ENCODE results near the gene LIMS2. TPM values are rescaled to one million over a fixed set of nuclear protein-coding genes. Genes with fewer than 3 reads are reported as not detected.

The LIMS2 gene
- total RNA-seq, 2 donors from 2014 or later, result 2.4 to 4.8 TPM

GRCh38 chr2:127612111-127612822, 63.1 kb downstream of the LIMS2 start:
- no peak overlapping the region for H3K4me3 Mint-ChIP-seq
- H3K27ac Mint-ChIP-seq, result no peak overlapping the region
- no peaks in the 10 kb centered on the region for H3K9me3 Mint-ChIP-seq
- peaks cover 13% of the 10 kb centered on the region for H3K27me3 Mint-ChIP-seq
- ATAC-seq (replicated peaks), result no peak
- no peaks in the 10 kb centered on the region for H3K4me1 Mint-ChIP-seq
- no peaks in the 10 kb centered on the region for H3K36me3 Mint-ChIP-seq (ENCODE audit: low read depth)

GRCh38 chr2:127611076-127611925, 64.0 kb downstream of the LIMS2 start:
- no peaks in the 10 kb centered on the region for H3K36me3 Mint-ChIP-seq (ENCODE audit: low read depth)
- no peak for ATAC-seq (replicated peaks)

GRCh38 chr2:127610561-127610960, 64.8 kb downstream of the LIMS2 start:
- H3K4me1 Mint-ChIP-seq, result no peaks in the 10 kb centered on the region
- no peaks in the 10 kb centered on the region for H3K9me3 Mint-ChIP-seq
- H3K36me3 Mint-ChIP-seq (ENCODE audit: low read depth), result no peaks in the 10 kb centered on the region
- no peak overlapping the region for H3K27ac Mint-ChIP-seq
- no peak for ATAC-seq (replicated peaks)
- H3K27me3 Mint-ChIP-seq, result peaks cover 6% of the 10 kb centered on the region
- no peak overlapping the region for H3K4me3 Mint-ChIP-seq

More at GRCh38 chr2:127611076-127611925, 64.0 kb downstream of the LIMS2 start:
- H3K4me3 Mint-ChIP-seq, result no peak overlapping the region
- H3K27ac Mint-ChIP-seq, result no peak overlapping the region
- no peaks in the 10 kb centered on the region for H3K4me1 Mint-ChIP-seq
- H3K9me3 Mint-ChIP-seq, result no peaks in the 10 kb centered on the region
- peaks cover 12% of the 10 kb centered on the region for H3K27me3 Mint-ChIP-seq

GRCh38 chr2:127609818-127610217, 65.5 kb downstream of the LIMS2 start:
- Mint-ChIP-seq H3K4me1 (no peaks in the 10 kb centered on the region), H3K27ac (no peak overlapping the region), H3K36me3 (ENCODE audit: low read depth) (no peaks in the 10 kb centered on the region)

GRCh38 chr2:127609031-127609751, 66.1 kb downstream of the LIMS2 start:
- H3K4me3 Mint-ChIP-seq, result no peak overlapping the region
- H3K27me3 Mint-ChIP-seq, result no peaks in the 10 kb centered on the region
- H3K27ac Mint-ChIP-seq, result no peak overlapping the region
- peaks cover 4% of the 10 kb centered on the region for H3K4me1 Mint-ChIP-seq
- ATAC-seq (replicated peaks), result no peak
- no peaks in the 10 kb centered on the region for H3K9me3 Mint-ChIP-seq
- no peaks in the 10 kb centered on the region for H3K36me3 Mint-ChIP-seq (ENCODE audit: low read depth)

More at GRCh38 chr2:127609818-127610217, 65.5 kb downstream of the LIMS2 start:
- no peak for ATAC-seq (replicated peaks)
- H3K27me3 Mint-ChIP-seq, result peaks cover 2% of the 10 kb centered on the region
- no peaks in the 10 kb centered on the region for H3K9me3 Mint-ChIP-seq
- no peak overlapping the region for H3K4me3 Mint-ChIP-seq

GRCh38 chr2:127608061-127609030, 67.0 kb downstream of the LIMS2 start:
- Mint-ChIP-seq H3K9me3 (no peaks in the 10 kb centered on the region), H3K27ac (no peak overlapping the region), H3K4me1 (peaks cover 5% of the 10 kb centered on the region), H3K36me3 (ENCODE audit: low read depth) (no peaks in the 10 kb centered on the region), H3K4me3 (no peak overlapping the region), H3K27me3 (no peaks in the 10 kb centered on the region)
- no peak for ATAC-seq (replicated peaks)

GRCh38 chr2:127607399-127607908, 67.9 kb downstream of the LIMS2 start:
- no peaks in the 10 kb centered on the region for H3K27me3 Mint-ChIP-seq
- no peak for ATAC-seq (replicated peaks)

GRCh38 chr2:127606625-127607398, 68.5 kb downstream of the LIMS2 start:
- H3K4me1 Mint-ChIP-seq, result peaks cover 5% of the 10 kb centered on the region
- no peaks in the 10 kb centered on the region for H3K9me3 Mint-ChIP-seq
- no peaks in the 10 kb centered on the region for H3K27me3 Mint-ChIP-seq
- H3K36me3 Mint-ChIP-seq (ENCODE audit: low read depth), result no peaks in the 10 kb centered on the region
- no peak overlapping the region for H3K4me3 Mint-ChIP-seq
- no peak for ATAC-seq (replicated peaks)
- H3K27ac Mint-ChIP-seq, result no peak overlapping the region

More at GRCh38 chr2:127607399-127607908, 67.9 kb downstream of the LIMS2 start:
- Mint-ChIP-seq H3K27ac (no peak overlapping the region), H3K4me1 (peaks cover 5% of the 10 kb centered on the region), H3K36me3 (ENCODE audit: low read depth) (no peaks in the 10 kb centered on the region), H3K9me3 (no peaks in the 10 kb centered on the region), H3K4me3 (no peak overlapping the region)

- Mint-ChIP-seq H3K4me1 (peaks cover 5% of the 10 kb centered on the region), H3K9me3 (no peaks in the 10 kb centered on the region), H3K4me3 (no peak overlapping the region), H3K36me3 (ENCODE audit: low read depth) (no peaks in the 10 kb centered on the region), H3K27me3 (no peaks in the 10 kb centered on the region), H3K27ac (no peak overlapping the region)
- ATAC-seq (replicated peaks), result no peak
These were observed 69.6 kb downstream of the LIMS2 start for GRCh38 chr2:127605691-127606263.

- Mint-ChIP-seq H3K27me3 (no peaks in the 10 kb centered on the region), H3K4me1 (peaks cover 5% of the 10 kb centered on the region), H3K9me3 (no peaks in the 10 kb centered on the region), H3K36me3 (ENCODE audit: low read depth) (no peaks in the 10 kb centered on the region), H3K4me3 (no peak overlapping the region), H3K27ac (no peak overlapping the region)
- ATAC-seq (replicated peaks), result no peak
These were observed 70.3 kb downstream of the LIMS2 start for GRCh38 chr2:127604986-127605385.

- H3K27me3 Mint-ChIP-seq, result no peaks in the 10 kb centered on the region
- no peak overlapping the region for H3K4me3 Mint-ChIP-seq
- no peaks in the 10 kb centered on the region for H3K9me3 Mint-ChIP-seq
- ATAC-seq (replicated peaks), result no peak
- no peaks in the 10 kb centered on the region for H3K36me3 Mint-ChIP-seq (ENCODE audit: low read depth)
- peaks cover under 1% of the 10 kb centered on the region for H3K4me1 Mint-ChIP-seq
- H3K27ac Mint-ChIP-seq, result no peak overlapping the region
These were observed 76.1 kb downstream of the LIMS2 start for GRCh38 chr2:127599211-127599610.

GRCh38 chr2:127598711-127599110, 76.6 kb downstream of the LIMS2 start:
- Mint-ChIP-seq H3K27ac (no peak overlapping the region), H3K9me3 (no peaks in the 10 kb centered on the region), H3K4me3 (no peak overlapping the region), H3K4me1 (no peaks in the 10 kb centered on the region), H3K27me3 (no peaks in the 10 kb centered on the region), H3K36me3 (ENCODE audit: low read depth) (no peaks in the 10 kb centered on the region)
- no peak for ATAC-seq (replicated peaks)

- no peaks in the 10 kb centered on the region for H3K27me3 Mint-ChIP-seq
- H3K4me1 Mint-ChIP-seq, result no peaks in the 10 kb centered on the region
- peak; percentile 56 for ATAC-seq (replicated peaks)
- H3K27ac Mint-ChIP-seq, result no peak overlapping the region
- no peaks in the 10 kb centered on the region for H3K9me3 Mint-ChIP-seq
- H3K4me3 Mint-ChIP-seq, result no peak overlapping the region
- H3K36me3 Mint-ChIP-seq (ENCODE audit: low read depth), result no peaks in the 10 kb centered on the region
These were observed 77.3 kb downstream of the LIMS2 start for GRCh38 chr2:127597984-127598380.
